PC-3 (cell line): ENCODE results near the gene JAKMIP1. TPM values are rescaled to one million over a fixed set of nuclear protein-coding genes. Genes with fewer than 3 reads are reported as not detected.

Experiments
- ATAC-seq: fragments of 200-7000 bp; cut with Tn5 transposase; 2 replicates; pipeline ENCODE4 v1.9.1; 2020; ENCODE audit warnings: mild to moderate bottlenecking, moderate library complexity
- BruUV-seq: library from RNA; stranded (reverse); fragments of 400-500 nt; replicated peaks from 2 replicates; lab custom pipeline; 2021; lab: Mats Ljungman, UMichigan
- CTCF ChIA-PET: fragments of 300-600 bp; sonication (Branson Sonifier 250); formaldehyde crosslinking; loops from one replicate; lab custom pipeline; 2022; ENCODE audit warnings: antibody characterized with exemption; lab: Charles Lee
- POLR2A ChIA-PET: fragments of 300-600 bp; sonication (Branson Sonifier 250); formaldehyde crosslinking; loops from one replicate; lab custom pipeline; 2022; ENCODE audit warnings: antibody characterized with exemption; ENCODE audit not compliant: unreplicated experiment; lab: Charles Lee
- DNase-seq: peaks from one replicate; pipeline ENCODE4 v3.0.0-alpha.2; 2015
- H2AFZ ChIP-seq: fragments of 300-600 bp; sonication (generic); 2 replicates; pipeline ENCODE4 v1.6.0; 2016; ENCODE audit warnings: antibody characterized with exemption, low read length
- H3F3A ChIP-seq: fragments of 300-600 bp; sonication (generic); one replicate; pipeline ENCODE4 v1.6.0; 2017; ENCODE audit warnings: antibody characterized with exemption, low read length, control low read depth, mild to moderate bottlenecking; ENCODE audit not compliant: unreplicated experiment
- H3K27ac ChIP-seq: fragments of 300-600 bp; sonication (generic); 2 replicates; pipeline ENCODE4 v1.5.1; 2016; ENCODE audit warnings: mild to moderate bottlenecking, low read length
- H3K27me3 ChIP-seq: fragments of 300-600 bp; sonication (generic); 2 replicates; pipeline ENCODE4 v1.6.1; 2016; ENCODE audit warnings: low read length, mixed read lengths
- H3K36me3 ChIP-seq: fragments of 300-600 bp; sonication (generic); 2 replicates; pipeline ENCODE4 v1.6.1; 2016; ENCODE audit warnings: low read depth, mixed run types, low read length, mixed read lengths
- H3K4me1 ChIP-seq: fragments of 300-600 bp; sonication (generic); 2 replicates; pipeline ENCODE4 v1.5.1; 2016; ENCODE audit warnings: low read length; ENCODE audit not compliant: insufficient read depth
- H3K4me2 ChIP-seq: fragments of 300-600 bp; sonication (generic); 2 replicates; pipeline ENCODE4 v1.6.0; 2016; ENCODE audit warnings: low read length
- H3K4me3 ChIP-seq: fragments of 300-600 bp; sonication (generic); 2 replicates; pipeline ENCODE4 v1.5.1; 2016; ENCODE audit warnings: mild to moderate bottlenecking, low read length, mixed read lengths
- H3K79me2 ChIP-seq: fragments of 300-600 bp; sonication (generic); 2 replicates; pipeline ENCODE4 v1.6.1; 2017; ENCODE audit warnings: low read length, mixed read lengths
- H3K9ac ChIP-seq: fragments of 300-600 bp; sonication (generic); 2 replicates; pipeline ENCODE4 v1.6.0; 2016; ENCODE audit warnings: mild to moderate bottlenecking, low read length
- H3K9me2 ChIP-seq: fragments of 300-600 bp; sonication (generic); replicated peaks from 2 replicates; pipeline ENCODE4 v1.6.1; 2016; ENCODE audit warnings: mixed run types, low read length, mixed read lengths
- H3K9me3 ChIP-seq: fragments of 300-600 bp; sonication (generic); 2 replicates; pipeline ENCODE4 v1.6.1; 2016; ENCODE audit warnings: low read length, mixed read lengths
- H4K20me1 ChIP-seq: fragments of 300-600 bp; sonication (generic); 2 replicates; pipeline ENCODE4 v1.6.1; 2016; ENCODE audit warnings: low read length, mixed read lengths
- CTCF ChIP-seq: fragments of 300-600 bp; sonication (generic); conservative IDR thresholded peaks from 2 replicates; pipeline ENCODE4 v1.5.1; 2017; ENCODE audit warnings: antibody characterized with exemption, low read depth, mild to moderate bottlenecking, low read length
- EZH2 ChIP-seq: fragments of 300-600 bp; sonication (generic); IDR thresholded peaks from one replicate; pipeline ENCODE4 v1.6.1; 2017; ENCODE audit warnings: antibody characterized with exemption, mild to moderate bottlenecking, low read length; ENCODE audit not compliant: unreplicated experiment
- EZH2phosphoT487 ChIP-seq: fragments of 300-600 bp; sonication (generic); IDR thresholded peaks from 2 replicates; pipeline ENCODE4 v1.6.1; 2018; ENCODE audit warnings: mild to moderate bottlenecking, antibody characterized with exemption, low read length, borderline replicate concordance
- intact Hi-C: fragments of 100-400 bp; cut with micrococcal nuclease; formaldehyde crosslinking; loops from 2 replicates; pipeline ENCODE4 v1.9.0; 2023
- total RNA-seq: library from RNA; depleted of rRNA; stranded (reverse); fragments of >200 nt; gene quantifications from 2 replicates; pipeline ENCODE4 v1.2.3, GENCODE V29; 2014

Gene JAKMIP1
- total RNA-seq, 1 experiment from 2014 or later, result 0.04 TPM

GRCh38 chr4:6056976-6057766 lies 143.2 kb downstream of the JAKMIP1 start:
- no peak overlapping the region for H3K4me3 ChIP-seq
- ChIA-PET POLR2A (no interaction called here), CTCF (no interaction called here)
- no peaks in the 10 kb centered on the region for H3K9me3 ChIP-seq
- H3K4me2 ChIP-seq, result no peak overlapping the region
- no peak for TF ChIP-seq EZH2
- TF ChIP-seq EZH2phosphoT487, result no peak
- no peak for TF ChIP-seq CTCF
- H3K9me2 ChIP-seq, result no peaks in the 10 kb centered on the region
- H3K27me3 ChIP-seq, result no peaks in the 10 kb centered on the region
- ATAC-seq (no peak), DNase-seq (no peak)
- H3K36me3 ChIP-seq, result no peaks in the 10 kb centered on the region
- intact Hi-C loops, result no loop called here
- no peak overlapping the region for H3K9ac ChIP-seq
- no peak overlapping the region for H2AFZ ChIP-seq
- no peak overlapping the region for H3K27ac ChIP-seq
- no TSS peak for BruUV-seq
- H3K4me1 ChIP-seq, result no peaks in the 10 kb centered on the region
- H3F3A ChIP-seq, result no peaks in the 10 kb centered on the region
- no peaks in the 10 kb centered on the region for H4K20me1 ChIP-seq
- no peaks in the 10 kb centered on the region for H3K79me2 ChIP-seq

GRCh38 chr4:6055436-6055835 lies 144.9 kb downstream of the JAKMIP1 start:
- no peaks in the 10 kb centered on the region for H3K9me3 ChIP-seq
- H3F3A ChIP-seq, result no peaks in the 10 kb centered on the region
- no peak for DNase-seq
- intact Hi-C loops, result no loop called here
- no TSS peak for BruUV-seq
- no peaks in the 10 kb centered on the region for H3K4me1 ChIP-seq
- no peak overlapping the region for H3K9ac ChIP-seq
- H3K4me2 ChIP-seq, result no peak overlapping the region
- H4K20me1 ChIP-seq, result no peaks in the 10 kb centered on the region
- POLR2A ChIA-PET, result no interaction called here
- H3K27me3 ChIP-seq, result peaks cover 7% of the 10 kb centered on the region; the same call in 1 of the 2 replicates
- H3K9me2 ChIP-seq, result no peaks in the 10 kb centered on the region
- H3K27ac ChIP-seq, result no peak overlapping the region
- H3K79me2 ChIP-seq, result no peaks in the 10 kb centered on the region
- CTCF ChIA-PET, result no interaction called here
- no peak overlapping the region for H3K4me3 ChIP-seq
- H2AFZ ChIP-seq, result no peak overlapping the region
- H3K36me3 ChIP-seq, result no peaks in the 10 kb centered on the region
- TF ChIP-seq EZH2 (no peak), CTCF (no peak), EZH2phosphoT487 (no peak)
- ATAC-seq, result no peak

- Histone ChIP-seq H3K9me3 (no peaks in the 10 kb centered on the region), H3K27ac (no peak overlapping the region), H3K9me2 (no peaks in the 10 kb centered on the region), H3K9ac (no peak overlapping the region), H4K20me1 (no peaks in the 10 kb centered on the region), H3K4me1 (no peaks in the 10 kb centered on the region), H3F3A (no peaks in the 10 kb centered on the region), H3K27me3 (peaks cover 7% of the 10 kb centered on the region; the same call in 1 of the 2 replicates), H3K79me2 (no peaks in the 10 kb centered on the region), H2AFZ (no peak overlapping the region), H3K36me3 (no peaks in the 10 kb centered on the region), H3K4me2 (no peak overlapping the region), H3K4me3 (no peak overlapping the region)
- TF ChIP-seq CTCF (no peak), EZH2 (no peak)
- ChIA-PET CTCF (no interaction called here), POLR2A (no interaction called here)
- ATAC-seq, result no peak
- intact Hi-C loops, result no loop called here
- no peak for DNase-seq
- BruUV-seq, result no TSS peak
Measured at GRCh38 chr4:6055030-6055429, 145.3 kb downstream of the JAKMIP1 start.
